Omental fat pad (tissue), 4 donors: Measurements from ENCODE around the gene PITPNM1. TPM values are rescaled to one million over a fixed set of nuclear protein-coding genes. Genes with fewer than 3 reads are reported as not detected.

Experiments used
- ATAC-seq: fragments of 150-250 bp; one replicate; pipeline ENCODE4 v1.9.1; 2016; ENCODE audit warnings: mild to moderate bottlenecking, moderate library complexity; ENCODE audit not compliant: low FRiP score
- DNase-seq: peaks from one replicate; pipeline ENCODE4 v3.0.0-alpha.2; 2019; ENCODE audit warnings: low spot score
- total RNA-seq, 4 donors: library from RNA; depleted of rRNA; stranded (reverse); fragments of >200 nt; gene quantifications; one replicate each; pipeline ENCODE4 v1.1.0, GENCODE V29; 2016
- TF ChIP-seq, protein P1 (sequence below), 3 donors: fragments of 450-650 bp; IDR thresholded peaks; one replicate each; pipeline ENCODE4 v1.5.1; 2016 to 2017; ENCODE audit warnings: antibody characterized with exemption in 3 of 3, mild to moderate bottlenecking in 3 of 3, moderate library complexity in 2 of 3

The PITPNM1 gene
- total RNA-seq, 4 donors from 2014 or later, result 15.0 to 58.2 (median 26.6) TPM

DNA sequence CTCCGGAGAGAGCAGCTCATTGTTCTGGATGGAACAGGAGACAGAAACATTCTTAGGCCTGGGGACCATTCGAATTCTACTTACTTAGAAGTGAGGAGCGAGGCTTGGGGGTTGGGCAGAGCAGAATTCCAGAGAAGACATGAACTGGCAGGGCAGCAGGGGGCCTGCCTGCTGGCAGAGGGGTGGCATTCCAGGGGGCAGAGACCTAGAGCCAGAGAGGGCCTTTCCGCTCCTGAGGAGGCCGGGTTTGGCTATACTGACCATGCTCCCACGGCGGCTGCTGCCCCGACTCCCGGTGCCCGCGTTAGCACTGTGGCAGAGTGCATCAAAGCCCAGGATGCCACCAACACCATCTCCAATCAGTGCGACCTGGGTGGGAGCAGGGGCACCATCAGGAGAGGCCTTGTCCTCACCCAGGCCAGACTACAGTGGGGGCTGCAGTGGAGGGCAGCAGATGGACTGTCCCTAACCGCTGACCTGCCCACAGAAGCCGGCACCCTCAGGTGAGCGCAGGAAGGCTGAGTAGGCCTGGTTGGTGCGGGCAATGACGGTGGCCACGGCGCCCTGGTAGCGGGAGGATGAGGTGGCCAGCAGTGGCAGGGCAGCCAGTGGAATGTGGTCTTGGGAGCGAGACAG, 7.4 kb downstream of the PITPNM1 start:
- ATAC-seq, result no peak
- DNase-seq, result no peak
- TF ChIP-seq, protein P1, sequence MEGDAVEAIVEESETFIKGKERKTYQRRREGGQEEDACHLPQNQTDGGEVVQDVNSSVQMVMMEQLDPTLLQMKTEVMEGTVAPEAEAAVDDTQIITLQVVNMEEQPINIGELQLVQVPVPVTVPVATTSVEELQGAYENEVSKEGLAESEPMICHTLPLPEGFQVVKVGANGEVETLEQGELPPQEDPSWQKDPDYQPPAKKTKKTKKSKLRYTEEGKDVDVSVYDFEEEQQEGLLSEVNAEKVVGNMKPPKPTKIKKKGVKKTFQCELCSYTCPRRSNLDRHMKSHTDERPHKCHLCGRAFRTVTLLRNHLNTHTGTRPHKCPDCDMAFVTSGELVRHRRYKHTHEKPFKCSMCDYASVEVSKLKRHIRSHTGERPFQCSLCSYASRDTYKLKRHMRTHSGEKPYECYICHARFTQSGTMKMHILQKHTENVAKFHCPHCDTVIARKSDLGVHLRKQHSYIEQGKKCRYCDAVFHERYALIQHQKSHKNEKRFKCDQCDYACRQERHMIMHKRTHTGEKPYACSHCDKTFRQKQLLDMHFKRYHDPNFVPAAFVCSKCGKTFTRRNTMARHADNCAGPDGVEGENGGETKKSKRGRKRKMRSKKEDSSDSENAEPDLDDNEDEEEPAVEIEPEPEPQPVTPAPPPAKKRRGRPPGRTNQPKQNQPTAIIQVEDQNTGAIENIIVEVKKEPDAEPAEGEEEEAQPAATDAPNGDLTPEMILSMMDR (IDR thresholded peaks at IDR 0.05), result no peak

DNA sequence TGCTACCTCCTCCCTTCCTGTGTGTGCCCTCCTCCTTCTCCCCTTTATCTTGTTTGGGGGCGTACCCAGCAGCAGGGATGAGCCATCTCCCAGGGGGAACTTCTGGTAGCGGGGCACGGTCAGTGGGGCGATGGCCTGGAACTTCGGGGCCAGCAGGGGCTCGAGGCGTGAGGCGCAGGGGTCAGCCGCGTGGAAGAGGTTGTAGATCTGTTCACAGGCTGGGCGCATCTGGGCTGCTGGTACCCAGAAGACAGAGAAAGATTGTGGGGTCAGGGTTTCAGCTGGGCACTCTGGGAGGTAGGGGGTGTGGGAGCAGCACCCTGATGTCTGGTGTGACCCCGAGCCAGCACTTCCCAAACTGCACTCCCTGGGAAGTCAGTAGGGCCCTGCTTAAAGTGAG, 9.1 kb downstream of the PITPNM1 start:
- TF ChIP-seq, protein P1 (IDR thresholded peaks at IDR 0.05), result no peak
- ATAC-seq (no peak), DNase-seq (no peak)

DNA sequence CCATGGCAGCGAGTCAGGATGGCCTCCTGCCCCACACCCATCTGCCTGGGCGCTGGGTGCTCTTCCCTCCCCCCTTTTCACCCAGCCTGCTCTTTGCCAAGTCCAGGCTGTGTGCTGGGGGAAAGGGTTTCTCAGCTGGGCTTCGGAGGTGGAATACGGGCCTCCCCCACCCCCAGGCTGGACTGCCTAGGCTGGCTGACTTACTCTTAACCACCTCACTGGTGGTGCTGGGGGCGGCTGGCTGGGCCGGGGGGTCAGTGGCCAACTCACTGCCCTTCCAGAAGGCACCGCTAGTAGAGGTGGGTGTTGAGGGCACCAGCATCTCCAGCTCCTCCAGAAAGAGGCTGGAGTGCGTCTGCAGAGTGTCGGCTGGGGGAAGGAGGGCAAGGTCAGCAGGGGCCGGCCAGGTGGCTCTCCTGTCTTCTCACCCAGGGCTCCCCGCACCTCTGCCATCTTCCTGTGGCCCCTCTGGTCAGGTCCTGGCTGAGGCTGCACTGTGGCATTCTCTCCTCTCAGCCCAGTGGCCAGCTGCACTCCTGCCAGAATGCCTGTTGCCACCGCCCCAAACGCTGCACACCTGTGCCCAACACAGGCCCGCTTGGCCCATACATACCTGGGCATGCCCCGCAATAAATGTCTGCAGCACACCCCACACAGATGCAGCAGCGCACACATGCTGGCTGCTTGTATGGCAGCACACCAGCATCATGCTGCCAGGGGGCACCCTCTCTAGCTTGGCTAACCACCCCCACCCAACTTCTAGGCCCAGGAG, 9.7 kb downstream of the PITPNM1 start:
- DNase-seq, result no peak
- ATAC-seq, result no peak
- TF ChIP-seq, protein P1 (IDR thresholded peaks at IDR 0.05), result no peak

DNA sequence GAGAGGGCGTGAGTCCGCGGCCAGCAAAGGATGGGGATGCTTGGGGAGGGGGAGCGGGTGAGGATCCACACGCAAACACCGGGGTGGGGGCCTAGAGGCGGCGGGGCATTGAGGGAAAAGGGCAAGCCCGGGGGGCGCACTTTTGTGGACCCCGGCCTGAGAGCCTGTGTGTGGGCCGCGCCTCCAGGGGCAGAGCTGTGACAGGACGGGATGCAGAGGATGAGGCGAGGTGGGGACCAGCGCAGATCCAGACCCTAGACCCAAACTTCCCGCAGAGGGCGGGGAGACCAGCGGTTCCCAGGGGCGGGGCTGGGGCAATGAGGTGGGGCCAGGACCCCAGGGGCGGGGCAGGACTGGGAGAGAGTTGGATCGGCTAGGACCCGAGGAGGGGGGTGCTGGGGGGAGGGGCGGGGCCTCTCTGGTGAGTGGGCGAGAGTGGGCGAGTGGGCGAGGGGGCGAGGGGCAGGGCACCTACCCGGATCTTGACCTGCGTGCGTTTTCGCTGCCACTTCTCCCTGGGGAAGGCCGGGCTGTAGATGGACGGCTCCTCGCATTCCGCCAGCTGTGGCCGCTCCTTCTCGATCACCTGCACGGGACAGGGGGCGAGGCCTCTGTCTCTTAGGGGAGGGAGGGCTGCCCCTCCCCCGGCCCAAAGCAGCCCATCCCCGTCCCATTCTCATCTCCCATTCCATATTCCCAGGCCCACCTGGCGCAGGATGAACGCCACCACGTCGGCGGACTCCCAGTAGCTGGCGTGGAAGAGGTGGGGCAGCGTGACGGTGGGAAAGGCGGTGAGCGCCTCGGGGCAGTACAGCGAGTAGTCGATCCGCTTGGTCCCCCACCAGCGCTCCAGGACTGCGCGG, 10.6 kb downstream of the PITPNM1 start:
- ATAC-seq, result no peak
- no peak for DNase-seq
- TF ChIP-seq, protein P1 (IDR thresholded peaks at IDR 0.05), result no peak

DNA sequence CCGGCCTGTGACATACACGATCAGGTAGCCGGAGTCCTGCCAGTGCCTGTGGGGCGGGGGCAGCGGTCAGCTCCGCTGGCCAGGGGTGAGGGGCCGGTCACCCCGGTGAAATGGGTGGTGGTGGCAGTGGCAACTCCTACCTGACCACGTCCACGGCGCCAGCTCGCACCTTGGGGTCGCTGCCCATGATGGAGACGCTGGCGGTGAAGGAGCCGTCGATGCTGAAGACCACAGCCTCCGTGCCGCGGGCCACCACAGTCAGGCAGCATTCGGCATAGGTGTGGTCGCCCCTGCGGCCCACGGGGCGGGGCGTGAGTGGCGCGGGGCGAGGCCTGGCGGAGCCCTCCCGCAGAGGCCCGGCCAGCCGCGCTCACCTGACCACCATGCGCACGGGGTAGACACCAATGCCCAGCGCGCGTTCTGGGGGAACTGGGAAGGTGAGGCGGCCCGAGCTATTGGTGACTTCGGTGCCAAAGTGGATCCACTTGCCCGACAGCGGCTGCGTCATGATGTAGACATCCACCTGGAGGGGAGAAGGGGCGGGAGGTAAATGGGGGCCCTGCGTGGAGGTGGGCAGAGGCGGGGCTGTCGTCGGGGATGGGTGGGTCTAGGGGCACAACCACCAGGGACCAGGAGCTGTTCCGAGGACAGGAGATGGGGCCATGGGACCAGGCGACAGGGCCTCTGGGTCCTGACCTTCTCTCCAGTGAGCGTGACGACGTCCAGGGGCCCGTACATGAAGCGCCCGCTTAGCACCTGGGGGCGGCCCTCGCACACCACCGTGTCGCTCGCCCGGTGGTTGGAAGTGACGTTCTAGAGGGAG, 11.4 kb downstream of the PITPNM1 start:
- TF ChIP-seq, protein P1 (IDR thresholded peaks at IDR 0.05), result no peak
- DNase-seq (no peak), ATAC-seq (no peak)

DNA sequence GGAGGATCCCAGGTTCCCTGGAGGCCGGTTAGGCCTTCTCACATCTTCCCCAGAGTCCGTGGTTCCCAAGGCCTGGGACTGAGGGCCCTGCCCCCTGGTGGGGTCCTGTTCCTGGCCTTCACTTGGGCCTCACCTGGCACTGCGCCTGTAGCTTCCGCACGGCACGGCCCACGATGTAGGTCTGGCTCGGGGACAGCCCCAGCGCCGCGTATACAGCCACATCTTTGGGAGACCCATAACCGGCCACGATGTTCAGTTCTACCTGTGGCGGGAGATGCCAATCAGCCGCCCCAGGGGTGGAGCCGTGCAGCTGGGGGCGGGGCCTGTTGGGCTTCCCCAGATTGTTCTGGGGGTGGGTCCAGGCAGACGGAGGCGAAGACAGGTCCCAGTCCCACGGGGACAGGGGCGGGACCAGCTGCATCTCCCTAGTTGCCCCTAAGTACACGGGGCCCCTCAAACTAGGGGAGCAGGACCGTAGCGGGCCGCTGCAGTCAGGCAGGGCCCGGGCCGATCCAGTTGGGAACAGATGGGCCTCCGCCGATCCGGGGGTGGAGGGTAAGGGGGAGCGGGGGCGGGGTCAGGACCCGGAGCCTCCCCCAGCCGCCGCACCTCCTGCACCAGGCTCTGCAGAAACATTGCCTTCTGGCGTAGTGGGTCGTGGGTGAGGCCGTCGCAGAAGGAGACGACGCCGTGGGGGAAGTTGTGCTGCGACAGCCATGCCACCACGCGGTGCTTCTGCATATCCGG, 12.2 kb downstream of the PITPNM1 start:
- ATAC-seq (no peak), DNase-seq (no peak)
- TF ChIP-seq, protein P1 (IDR thresholded peaks at IDR 0.05), result no peak
